Vagina (tissue), 2 donors: ENCODE measurements around the gene PWWP2A. TPM values are rescaled to one million over a fixed set of nuclear protein-coding genes. Genes with fewer than 3 reads are reported as not detected.

Experiments
- DNase-seq, 2 donors: peaks; one replicate each; pipeline ENCODE4 v3.0.0-alpha.2; 2017; ENCODE audit errors: extremely low spot score in 2 of 2
- H3K27ac ChIP-seq: fragments of 200-600 bp; sonication (generic); one replicate; pipeline ENCODE4 v1.5.1; 2019
- H3K27me3 ChIP-seq: fragments of 200-600 bp; sonication (generic); one replicate; pipeline ENCODE4 v1.5.1; 2019
- H3K36me3 ChIP-seq, 2 donors: fragments of 200-600 bp; sonication (generic); one replicate each; pipeline ENCODE4 v1.5.1; 2017 to 2019
- H3K4me1 ChIP-seq: fragments of 200-600 bp; sonication (generic); one replicate; pipeline ENCODE4 v1.5.1; 2019
- H3K4me3 ChIP-seq, 2 donors: fragments of 200-600 bp; sonication (generic); 1 replicate in 1 of 2; 2 replicates in 1 of 2; pipeline ENCODE4 v1.5.1; 2016 to 2019
- H3K9me3 ChIP-seq: fragments of 200-600 bp; sonication (generic); one replicate; pipeline ENCODE4 v1.5.1; 2019
- CTCF ChIP-seq, 3 experiments: fragments of 450-650 bp in 2 of 3; fragments of 200-600 bp in 1 of 3; sonication (generic) in 1 of 3; IDR thresholded peaks; one replicate each; pipeline ENCODE4 v1.5.1; 2017 to 2019; ENCODE audit warnings: antibody characterized with exemption in 3 of 3, mild to moderate bottlenecking in 2 of 3, moderate library complexity in 2 of 3
- POLR2A ChIP-seq, 2 donors: fragments of 450-650 bp; IDR thresholded peaks; one replicate each; pipeline ENCODE4 v1.6.1; 2017; ENCODE audit warnings: antibody characterized with exemption in 2 of 2, mild to moderate bottlenecking in 2 of 2, moderate library complexity in 2 of 2
- POLR2AphosphoS5 ChIP-seq, 2 donors: sonication (generic); formaldehyde crosslinking; IDR thresholded peaks; one replicate each; pipeline ENCODE4 v1.9.0; 2017; ENCODE audit warnings: antibody characterized with exemption in 2 of 2, mild to moderate bottlenecking in 2 of 2, low read depth in 1 of 2; ENCODE audit not compliant: insufficient read depth in 1 of 2
- intact Hi-C: fragments of 100-400 bp; cut with DNase I; formaldehyde crosslinking; loops from one replicate; pipeline ENCODE4 v1.15.1; 2023
- total RNA-seq: library from RNA; depleted of rRNA; stranded (reverse); fragments of >200 nt; gene quantifications from one replicate; pipeline ENCODE4 v1.2.3, GENCODE V29; 2016

Gene PWWP2A
- total RNA-seq, 1 donor from 2014 or later: 19.9 TPM

GRCh38 chr5:160158087-160158486 lies 38.8 kb upstream of the PWWP2A start:
- Histone ChIP-seq H3K4me3 (no peak overlapping the region), H3K9me3 (no peaks in the 10 kb centered on the region), H3K4me1 (no peaks in the 10 kb centered on the region), H3K36me3 (no peaks in the 10 kb centered on the region), H3K27me3 (no peaks in the 10 kb centered on the region), H3K27ac (no peak overlapping the region)
- TF ChIP-seq POLR2AphosphoS5 (IDR thresholded peaks at IDR 0.05; ENCODE audit: insufficient read depth in 1 of 2, low read depth in 1 of 2) (no peak), CTCF (IDR thresholded peaks at IDR 0.05) (no peak), POLR2A (IDR thresholded peaks at IDR 0.05) (no peak)
- DNase-seq: no peak
- intact Hi-C loops: no loop called here

GRCh38 chr5:160155017-160155750 lies 35.9 kb upstream of the PWWP2A start:
- Histone ChIP-seq H3K27me3 (no peaks in the 10 kb centered on the region), H3K36me3 (no peaks in the 10 kb centered on the region), H3K9me3 (no peaks in the 10 kb centered on the region), H3K27ac (no peak overlapping the region), H3K4me3 (no peak overlapping the region), H3K4me1 (no peaks in the 10 kb centered on the region)
- no peak for DNase-seq
- TF ChIP-seq CTCF (IDR thresholded peaks at IDR 0.05) (no peak), POLR2A (IDR thresholded peaks at IDR 0.05) (no peak), POLR2AphosphoS5 (IDR thresholded peaks at IDR 0.05; ENCODE audit: insufficient read depth in 1 of 2, low read depth in 1 of 2) (no peak)
- intact Hi-C loops: no loop called here

- intact Hi-C loops: no loop called here
These were observed 33.7 kb upstream of the PWWP2A start for GRCh38 chr5:160152901-160153300.

GRCh38 chr5:160152287-160152686 lies 33.0 kb upstream of the PWWP2A start:
- intact Hi-C loops: no loop called here
- Histone ChIP-seq H3K9me3 (no peaks in the 10 kb centered on the region), H3K4me1 (no peaks in the 10 kb centered on the region), H3K27ac (no peak overlapping the region), H3K36me3 (no peaks in the 10 kb centered on the region), H3K27me3 (no peaks in the 10 kb centered on the region), H3K4me3 (no peak overlapping the region)
- TF ChIP-seq CTCF (IDR thresholded peaks at IDR 0.05) (no peak), POLR2A (IDR thresholded peaks at IDR 0.05) (no peak), POLR2AphosphoS5 (IDR thresholded peaks at IDR 0.05; ENCODE audit: insufficient read depth in 1 of 2, low read depth in 1 of 2) (no peak)
- DNase-seq: no peak

More at GRCh38 chr5:160152901-160153300, 33.7 kb upstream of the PWWP2A start:
- no peaks in the 10 kb centered on the region for H3K36me3 ChIP-seq
- no peak overlapping the region for H3K4me3 ChIP-seq
- no peak for DNase-seq
- TF ChIP-seq CTCF (IDR thresholded peaks at IDR 0.05) (no peak), POLR2AphosphoS5 (IDR thresholded peaks at IDR 0.05; ENCODE audit: insufficient read depth in 1 of 2, low read depth in 1 of 2) (no peak), POLR2A (IDR thresholded peaks at IDR 0.05) (no peak)
- H3K27ac ChIP-seq: no peak overlapping the region
- H3K4me1 ChIP-seq: no peaks in the 10 kb centered on the region
- H3K9me3 ChIP-seq: no peaks in the 10 kb centered on the region
- no peaks in the 10 kb centered on the region for H3K27me3 ChIP-seq

GRCh38 chr5:160151017-160151416 lies 31.8 kb upstream of the PWWP2A start:
- intact Hi-C loops: no loop called here
- no peak for TF ChIP-seq POLR2A (IDR thresholded peaks at IDR 0.05)
- no peak for TF ChIP-seq CTCF (IDR thresholded peaks at IDR 0.05)
- TF ChIP-seq POLR2AphosphoS5 (IDR thresholded peaks at IDR 0.05; ENCODE audit: insufficient read depth in 1 of 2, low read depth in 1 of 2): no peak
- Histone ChIP-seq H3K4me1 (no peaks in the 10 kb centered on the region), H3K27me3 (no peaks in the 10 kb centered on the region), H3K9me3 (no peaks in the 10 kb centered on the region), H3K4me3 (no peak overlapping the region), H3K27ac (no peak overlapping the region), H3K36me3 (no peaks in the 10 kb centered on the region)
- DNase-seq: no peak
